COLO668 (cell line): ENCODE results near the gene PPM1G.
"Not testable (repeated sequence)": the region's sequence is repeated elsewhere in the genome, so short reads cannot be mapped to it uniquely, and the experiment has no call there.

Source experiments
- DNase-seq: peaks from one replicate; lab custom pipeline; 2025; ENCODE audit not compliant: unreplicated experiment; lab: John Stamatoyannopoulos, UW

Gene PPM1G

GRCh38 chr2:27409321-27410073 is at the start of gene PPM1G:
Gene PPM1G (minus strand): TSS chr2:27409591. CDS start chr2:27409422, 169 bp downstream.
- DNase-seq: peak; percentile 98

DNA sequence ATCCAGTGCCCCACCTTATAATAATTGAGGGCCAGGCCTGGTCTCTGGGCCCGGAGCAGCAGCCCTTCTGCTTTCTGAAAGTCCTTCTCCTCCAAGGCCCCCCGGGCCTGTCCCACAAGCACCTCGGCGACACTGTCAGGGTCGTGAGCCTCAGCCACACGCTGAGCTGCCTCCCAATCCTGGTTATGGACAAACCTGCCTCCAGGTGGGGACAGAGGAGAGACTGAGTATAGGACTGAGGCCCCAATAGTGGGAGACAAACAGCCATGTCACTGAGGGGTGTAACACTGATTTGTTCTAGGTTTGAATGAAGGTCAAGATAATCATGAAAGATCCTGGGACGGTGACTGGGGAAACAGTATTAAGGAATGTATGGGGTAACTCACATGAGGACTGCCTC is 44.6 kb upstream of the PPM1G start:
- DNase-seq: no peak

GRCh38 chr2:27451095-27451494 is 41.7 kb upstream of the PPM1G start:
- no peak for DNase-seq

- no peak for DNase-seq
Measured at GRCh38 chr2:27448381-27448780, 39.0 kb upstream of the PPM1G start.

DNA sequence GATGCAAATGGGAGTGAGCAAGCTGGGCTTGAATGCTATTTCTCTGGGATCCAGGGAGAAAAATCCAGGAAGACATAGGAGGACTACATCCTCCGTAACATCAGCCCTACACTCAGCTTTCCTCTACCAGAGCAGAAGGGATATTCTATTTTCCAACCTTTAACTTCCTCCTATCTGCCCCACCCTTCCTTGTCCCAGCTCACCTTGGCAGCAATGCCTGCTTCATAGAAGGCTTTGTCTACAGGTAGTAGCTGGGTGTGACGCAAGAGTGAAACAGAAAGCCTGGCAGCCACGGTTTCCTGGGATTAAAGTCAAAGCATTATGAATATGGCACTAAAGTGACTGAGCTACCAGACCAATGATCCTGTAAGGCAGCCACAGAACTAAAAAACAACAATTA is 36.7 kb upstream of the PPM1G start:
- DNase-seq: peak; percentile 10

GRCh38 chr2:27445615-27446014 is 36.2 kb upstream of the PPM1G start:
- DNase-seq: no peak

DNA sequence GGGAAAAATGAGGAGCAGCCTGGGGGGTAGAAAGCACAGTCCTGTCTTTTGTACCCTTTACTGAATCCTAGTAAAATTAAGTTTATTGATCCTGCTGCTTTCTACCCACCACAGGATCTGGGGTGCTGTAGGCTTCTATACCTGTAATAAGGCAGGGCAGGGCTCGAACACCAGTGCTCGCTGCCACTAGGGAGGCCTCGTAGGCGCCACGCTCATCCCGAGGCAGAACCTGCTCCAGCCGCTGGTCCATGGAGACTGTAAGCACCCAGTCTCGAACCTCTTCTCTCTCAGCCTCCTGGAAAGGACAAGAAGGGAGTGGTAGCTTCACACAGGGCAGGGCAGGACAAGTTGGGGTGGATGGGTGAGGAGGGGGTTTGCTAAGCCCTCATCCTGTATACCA is 35.8 kb upstream of the PPM1G start:
- DNase-seq: no peak

- peak; percentile 30 for DNase-seq
Measured at GRCh38 chr2:27442920-27443282, 33.5 kb upstream of the PPM1G start.

GRCh38 chr2:27441958-27442919 is 32.8 kb upstream of the PPM1G start, which contains the start of gene KRTCAP3:
Gene KRTCAP3 (plus strand): TSS chr2:27442381. CDS start chr2:27442413, 32 bp downstream.
- peak; percentile 89 for DNase-seq

- no peak for DNase-seq
Measured at GRCh38 chr2:27441226-27441926, 32.0 kb upstream of the PPM1G start.

DNA sequence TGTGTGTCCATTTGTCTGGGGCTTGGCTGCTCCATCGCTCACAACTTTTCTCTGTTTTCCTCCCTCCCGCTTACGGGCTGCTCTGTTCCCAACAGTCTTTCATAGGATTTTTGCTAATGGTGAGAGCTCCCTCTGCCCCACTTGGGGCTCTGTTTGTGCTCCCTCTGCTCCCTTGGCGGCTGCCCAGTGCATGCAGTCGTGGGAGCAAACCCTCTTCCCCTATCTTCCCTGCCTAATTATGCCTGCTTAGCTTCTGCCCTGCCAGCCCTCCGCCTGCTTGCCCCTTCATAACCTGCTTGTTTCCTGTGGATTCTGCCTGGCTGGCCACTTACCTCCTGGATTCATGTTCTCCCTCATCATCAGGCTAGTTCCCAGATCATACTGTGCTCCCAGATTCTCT is 26.2 kb upstream of the PPM1G start:
- no peak for DNase-seq

- no peak for DNase-seq
Measured at GRCh38 chr2:27431395-27431794, 22.0 kb upstream of the PPM1G start.

GRCh38 chr2:27428978-27429541 is 19.7 kb upstream of the PPM1G start:
- DNase-seq: peak; percentile 86

DNA sequence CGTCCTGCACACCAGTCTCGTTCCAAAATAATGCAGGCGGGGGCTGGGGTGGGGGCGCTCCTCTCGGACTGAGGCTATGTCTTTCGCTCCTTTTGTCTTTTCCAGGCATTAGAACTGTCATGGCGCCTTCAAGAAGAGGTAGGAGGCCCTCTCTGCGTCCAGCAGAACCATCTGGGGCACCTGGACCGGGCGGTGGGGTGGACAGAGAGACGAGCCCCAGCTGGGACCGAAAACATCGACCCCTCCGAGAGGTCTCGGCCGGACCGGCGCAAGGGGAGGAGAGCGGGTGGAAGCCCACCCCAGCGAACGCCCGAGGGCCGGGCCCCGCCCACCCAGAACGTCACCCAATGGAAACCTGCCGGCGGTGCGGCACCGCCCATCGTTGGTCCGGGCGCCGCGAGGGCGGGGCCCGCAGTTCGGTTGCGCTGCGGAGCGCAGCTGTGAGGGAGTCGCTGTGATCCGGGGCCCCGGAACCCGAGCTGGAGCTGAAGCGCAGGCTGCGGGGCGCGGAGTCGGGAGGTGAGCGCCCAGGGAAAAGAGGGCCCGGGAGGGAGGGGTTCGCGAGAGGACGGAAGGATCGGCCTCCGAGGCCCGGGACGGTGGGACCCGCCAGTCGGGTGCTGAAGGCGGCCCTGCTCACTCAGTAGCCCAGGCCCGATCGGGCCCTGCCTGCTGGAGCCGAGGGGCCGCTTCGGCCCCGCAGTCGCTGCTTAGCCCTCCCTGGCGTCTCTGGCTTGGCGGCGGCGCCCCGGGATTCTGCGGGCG is 19.0 kb upstream of the PPM1G start, which contains the start of gene NRBP1:
Gene NRBP1 (plus strand): TSS at position 419 of the 765 bp plus-strand sequence. CDS start 4,643 bp downstream, outside the sequence.
- DNase-seq: peak; percentile 95

GRCh38 chr2:27427863-27428212 is 18.4 kb upstream of the PPM1G start:
- DNase-seq: no peak

GRCh38 chr2:27425039-27425438 is 15.6 kb upstream of the PPM1G start:
- DNase-seq: not testable (repeated sequence)

- DNase-seq: no peak
Measured at GRCh38 chr2:27422958-27423357, 13.6 kb upstream of the PPM1G start.

- DNase-seq: no peak
Measured at GRCh38 chr2:27421660-27422250, 12.4 kb upstream of the PPM1G start.

GRCh38 chr2:27420996-27421395 is 11.6 kb upstream of the PPM1G start:
- no peak for DNase-seq

GRCh38 chr2:27416151-27416550 is 6.8 kb upstream of the PPM1G start:
- DNase-seq: no peak
